MG63 (cell line): ENCODE measurements around the gene SLN. TPM values are rescaled to one million over a fixed set of nuclear protein-coding genes. Genes with fewer than 3 reads are reported as not detected.
A peak's percentile ranks its signal among the peaks of the same experiment; 100 is the strongest.

Source experiments
- DNase-seq: peaks from one replicate; pipeline ENCODE4 v3.0.0-alpha.2; 2020
- H3K27me3 ChIP-seq: fragments of 250-450 bp; sonication (Bioruptor Pico); 2 replicates; pipeline ENCODE4 v1.5.1; 2020; ENCODE audit warnings: mild to moderate bottlenecking, moderate library complexity
- H3K36me3 ChIP-seq: fragments of 250-450 bp; sonication (Bioruptor Pico); 2 replicates; pipeline ENCODE4 v1.5.1; 2020; ENCODE audit warnings: mild to moderate bottlenecking, moderate library complexity
- H3K4me3 ChIP-seq: fragments of 250-450 bp; sonication (Bioruptor Pico); 2 replicates; pipeline ENCODE4 v1.5.1; 2020; ENCODE audit warnings: mild to moderate bottlenecking, moderate library complexity
- H3K9me3 ChIP-seq: fragments of 250-450 bp; sonication (Bioruptor Pico); 2 replicates; pipeline ENCODE4 v1.5.1; 2020; ENCODE audit warnings: mild to moderate bottlenecking, moderate library complexity
- total RNA-seq: library from RNA; depleted of rRNA; stranded (reverse); fragments of >200 nt; shearing (Covaris generic); gene quantifications from 2 replicates; pipeline ENCODE4 v1.2.3, GENCODE V29; 2014; ENCODE audit warnings: low replicate concordance

SLN gene
- total RNA-seq, 1 experiment from 2014 or later: not detected

- H3K4me3 ChIP-seq: no peak overlapping the region
- H3K9me3 ChIP-seq: no peaks in the 10 kb centered on the region
- H3K27me3 ChIP-seq: no peaks in the 10 kb centered on the region
- DNase-seq: peak; percentile 47
- H3K36me3 ChIP-seq: no peaks in the 10 kb centered on the region
Measured at GRCh38 chr11:107699371-107700285, 12.2 kb downstream of the SLN start.

GRCh38 chr11:107697291-107697690 lies 14.6 kb downstream of the SLN start:
- H3K36me3 ChIP-seq: no peaks in the 10 kb centered on the region
- no peak for DNase-seq
- no peak overlapping the region for H3K4me3 ChIP-seq
- H3K9me3 ChIP-seq: peaks cover 5% of the 10 kb centered on the region; the same call in 1 of the 2 replicates
- no peaks in the 10 kb centered on the region for H3K27me3 ChIP-seq

DNA sequence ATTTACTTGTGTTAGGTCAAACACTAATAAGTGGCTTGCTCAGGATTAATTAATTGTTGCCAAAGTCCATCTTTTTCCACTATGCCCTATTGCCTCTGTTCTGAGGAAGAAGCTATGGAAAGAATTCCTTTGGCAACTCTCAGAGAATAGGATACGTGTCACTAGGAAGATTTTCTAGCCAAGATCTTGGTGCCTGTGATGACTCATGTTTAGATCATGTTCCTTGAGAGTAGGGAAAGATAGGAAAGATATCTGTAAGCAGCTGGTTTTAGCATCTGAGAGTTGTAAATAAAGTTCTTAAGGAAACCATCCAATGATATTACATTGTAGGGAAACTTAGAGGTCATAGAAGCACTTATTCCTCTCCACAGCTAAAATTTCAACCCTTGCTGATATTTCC lies 15.7 kb downstream of the SLN start:
- peak; percentile 30 for DNase-seq
- Histone ChIP-seq H3K36me3 (no peaks in the 10 kb centered on the region), H3K9me3 (peaks cover 5% of the 10 kb centered on the region; the same call in 1 of the 2 replicates), H3K27me3 (no peaks in the 10 kb centered on the region), H3K4me3 (no peak overlapping the region)

DNA sequence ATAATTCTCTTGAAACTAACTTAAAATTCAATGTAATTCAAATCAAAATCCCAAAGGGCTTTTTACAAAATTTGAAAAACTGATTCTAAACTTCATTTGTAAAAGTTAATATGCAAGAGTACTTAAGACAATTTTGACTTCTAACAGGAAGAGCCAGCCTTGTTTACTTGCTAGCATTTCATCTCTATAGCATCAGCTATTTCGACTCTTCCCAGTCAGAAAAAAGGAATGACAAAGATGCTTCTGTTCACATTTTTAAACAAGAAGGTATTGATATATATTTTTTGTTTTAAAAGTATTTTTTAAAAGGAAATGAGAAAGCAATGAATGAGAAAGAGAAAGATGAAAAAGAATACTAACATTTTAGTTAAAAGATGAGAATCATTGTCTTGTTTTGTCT lies 16.4 kb downstream of the SLN start:
- no peak for DNase-seq
- Histone ChIP-seq H3K4me3 (no peak overlapping the region), H3K36me3 (no peaks in the 10 kb centered on the region), H3K27me3 (no peaks in the 10 kb centered on the region), H3K9me3 (peaks cover 5% of the 10 kb centered on the region; the same call in 1 of the 2 replicates)

DNA sequence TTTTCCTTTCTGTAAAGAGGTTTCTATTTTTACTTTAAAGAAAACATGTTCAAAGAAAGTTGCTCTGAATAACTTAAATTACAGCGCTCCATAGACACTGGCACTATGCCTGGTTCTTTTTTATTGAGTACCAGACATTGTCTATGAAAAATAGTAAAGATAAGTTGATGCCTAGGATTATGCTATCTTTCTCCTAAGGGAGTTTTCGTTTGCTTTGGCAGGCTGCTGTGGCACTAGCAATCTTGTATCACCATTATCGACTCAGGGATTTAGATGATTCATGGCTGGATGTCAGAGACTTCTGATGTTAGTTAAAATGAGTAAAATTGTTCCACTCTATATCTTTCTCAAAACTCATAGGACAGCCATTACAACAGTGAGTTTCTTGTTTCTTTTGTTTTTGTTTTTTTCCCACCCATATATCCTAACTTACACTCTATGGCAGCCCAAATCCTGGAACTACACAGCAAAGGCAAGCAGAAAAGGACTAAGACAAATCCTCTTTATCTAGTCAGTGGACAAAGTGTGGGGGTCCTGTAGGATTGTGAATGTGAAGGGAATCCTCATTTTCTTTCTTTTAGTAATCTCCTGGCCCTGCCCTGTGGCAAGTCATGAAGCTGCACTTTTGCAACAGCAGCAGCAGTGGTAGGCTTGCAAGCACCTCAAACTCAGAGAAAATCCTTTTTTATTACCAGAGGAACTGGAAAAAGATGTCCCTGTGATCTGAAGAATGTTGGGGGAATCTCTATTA lies 20.7 kb downstream of the SLN start:
- Histone ChIP-seq H3K9me3 (peaks cover 5% of the 10 kb centered on the region; the same call in 1 of the 2 replicates), H3K4me3 (no peak overlapping the region), H3K27me3 (no peaks in the 10 kb centered on the region), H3K36me3 (no peaks in the 10 kb centered on the region)
- peak; percentile 67 for DNase-seq

GRCh38 chr11:107689317-107690202 lies 22.3 kb downstream of the SLN start:
- Histone ChIP-seq H3K9me3 (peaks cover 5% of the 10 kb centered on the region; the same call in 1 of the 2 replicates), H3K27me3 (no peaks in the 10 kb centered on the region), H3K36me3 (no peaks in the 10 kb centered on the region), H3K4me3 (no peak overlapping the region)
- peak; percentile 55 for DNase-seq

GRCh38 chr11:107688322-107688918 lies 23.4 kb downstream of the SLN start:
- no peaks in the 10 kb centered on the region for H3K36me3 ChIP-seq
- no peaks in the 10 kb centered on the region for H3K27me3 ChIP-seq
- no peak for DNase-seq

GRCh38 chr11:107683807-107684206 lies 28.0 kb downstream of the SLN start:
- no peak for DNase-seq
- no peaks in the 10 kb centered on the region for H3K9me3 ChIP-seq
- no peaks in the 10 kb centered on the region for H3K27me3 ChIP-seq
- no peak overlapping the region for H3K4me3 ChIP-seq
- H3K36me3 ChIP-seq: no peaks in the 10 kb centered on the region

More at GRCh38 chr11:107688322-107688918, 23.4 kb downstream of the SLN start:
- H3K4me3 ChIP-seq: no peak overlapping the region
- peaks cover 2% of the 10 kb centered on the region; the same call in 1 of the 2 replicates for H3K9me3 ChIP-seq

GRCh38 chr11:107683061-107683460 lies 28.8 kb downstream of the SLN start:
- Histone ChIP-seq H3K36me3 (no peaks in the 10 kb centered on the region), H3K4me3 (no peak overlapping the region), H3K27me3 (no peaks in the 10 kb centered on the region), H3K9me3 (no peaks in the 10 kb centered on the region)
- no peak for DNase-seq

DNA sequence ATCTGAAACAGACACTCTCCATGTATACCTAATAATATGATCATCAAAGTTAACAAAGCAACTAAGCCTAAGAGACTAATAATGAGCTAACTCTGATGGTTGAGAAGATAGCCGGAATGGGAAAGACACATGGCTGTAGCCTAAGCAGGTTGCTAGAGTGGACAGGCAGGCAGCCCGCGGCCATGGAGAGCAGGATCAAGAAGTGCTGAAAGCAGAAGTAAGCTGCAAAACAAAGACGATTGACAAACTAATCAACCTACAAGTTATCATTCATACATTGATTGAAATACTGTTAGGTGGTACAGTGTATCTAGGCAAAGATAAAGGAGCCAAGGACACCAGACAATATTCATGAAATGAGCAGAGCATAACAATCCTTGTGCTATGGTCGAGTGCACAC lies 29.3 kb downstream of the SLN start:
- no peak overlapping the region for H3K4me3 ChIP-seq
- no peaks in the 10 kb centered on the region for H3K27me3 ChIP-seq
- no peak for DNase-seq
- no peaks in the 10 kb centered on the region for H3K9me3 ChIP-seq
- H3K36me3 ChIP-seq: no peaks in the 10 kb centered on the region

GRCh38 chr11:107682171-107682570 lies 29.7 kb downstream of the SLN start:
- H3K9me3 ChIP-seq: no peaks in the 10 kb centered on the region
- no peaks in the 10 kb centered on the region for H3K27me3 ChIP-seq
- no peak for DNase-seq

DNA sequence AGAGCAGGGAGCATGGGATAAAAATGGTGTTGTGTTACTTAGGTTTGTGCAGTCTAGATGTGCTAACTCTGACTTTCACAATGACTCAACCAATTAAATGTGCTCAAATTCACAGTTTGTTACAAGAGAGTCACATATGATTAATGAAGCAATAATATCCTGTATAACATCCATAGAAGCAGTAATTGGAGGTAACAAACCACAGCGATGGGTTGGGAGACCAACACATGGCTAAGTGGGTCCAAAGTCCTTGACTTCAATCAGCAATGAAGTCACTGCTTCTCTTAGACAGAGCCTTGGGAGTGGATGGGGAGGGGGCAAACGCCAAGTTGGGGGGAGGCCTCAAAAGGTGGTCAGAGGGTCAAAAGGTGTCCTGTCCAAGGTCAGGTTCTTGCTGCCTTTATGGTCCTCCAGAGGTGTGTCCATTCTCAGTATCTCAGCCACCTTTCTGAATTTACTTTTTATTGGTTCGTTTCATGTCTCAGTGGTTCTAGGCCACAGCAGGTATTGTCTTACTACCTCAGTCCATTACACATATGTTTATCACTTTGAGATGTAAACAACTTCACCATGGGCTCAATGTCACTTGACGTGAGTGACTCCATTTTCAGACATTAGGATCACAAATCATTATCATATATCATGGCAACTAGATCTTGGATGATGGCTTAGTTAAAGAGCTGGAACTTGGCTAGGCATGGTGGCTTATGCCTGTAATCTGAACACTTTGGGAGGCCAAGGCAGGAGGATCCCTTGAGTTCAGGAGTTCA lies 32.4 kb downstream of the SLN start:
- Histone ChIP-seq H3K9me3 (no peaks in the 10 kb centered on the region), H3K36me3 (no peaks in the 10 kb centered on the region), H3K27me3 (no peaks in the 10 kb centered on the region), H3K4me3 (no peak overlapping the region)
- no peak for DNase-seq

More at GRCh38 chr11:107682171-107682570, 29.7 kb downstream of the SLN start:
- Histone ChIP-seq H3K4me3 (no peak overlapping the region), H3K36me3 (no peaks in the 10 kb centered on the region)

GRCh38 chr11:107678632-107678971 lies 33.3 kb downstream of the SLN start:
- Histone ChIP-seq H3K36me3 (no peaks in the 10 kb centered on the region), H3K9me3 (no peaks in the 10 kb centered on the region), H3K4me3 (no peak overlapping the region), H3K27me3 (no peaks in the 10 kb centered on the region)
- DNase-seq: no peak

- Histone ChIP-seq H3K27me3 (no peaks in the 10 kb centered on the region), H3K36me3 (no peaks in the 10 kb centered on the region), H3K9me3 (no peaks in the 10 kb centered on the region), H3K4me3 (no peak overlapping the region)
- no peak for DNase-seq
Measured at GRCh38 chr11:107677924-107678631, 33.8 kb downstream of the SLN start.
